Lower leg skin (tissue), 4 donors: ENCODE results near the gene HLA-DOA. TPM values are rescaled to one million over a fixed set of nuclear protein-coding genes. Genes with fewer than 3 reads are reported as not detected.

Experiments
- DNase-seq, 2 donors: peaks; one replicate each; pipeline ENCODE4 v3.0.0-alpha.2; 2019; ENCODE audit warnings: low spot score in 2 of 2
- H3K4me3 ChIP-seq: fragments of 200-600 bp; sonication (generic); 2 replicates; pipeline ENCODE4 v1.5.1; 2017; ENCODE audit warnings: mild to moderate bottlenecking, low read depth; ENCODE audit not compliant: poor library complexity, severe bottlenecking
- POLR2A ChIP-seq, 2 donors: fragments of 450-650 bp; IDR thresholded peaks; one replicate each; pipeline ENCODE4 v1.6.1; 2016 to 2017; ENCODE audit warnings: antibody characterized with exemption in 2 of 2, mild to moderate bottlenecking in 1 of 2, moderate library complexity in 1 of 2
- WGBS, 2 donors: methylation state at CpG; one replicate each; pipeline ENCODE4 v1.1.5; 2018; 5-methylcytosine and 5-hydroxymethylcytosine counted together
- intact Hi-C: fragments of 100-400 bp; cut with DNase I; formaldehyde crosslinking; loops from one replicate; pipeline ENCODE4 v1.15.0; 2023; ENCODE audit warnings: low total_unique reads
- total RNA-seq, 4 donors: library from RNA; depleted of rRNA; stranded (reverse); fragments of >200 nt; gene quantifications; one replicate each; pipeline ENCODE4 v1.1.0, GENCODE V29; 2016
- TF ChIP-seq, protein P1 (sequence below), 3 donors: fragments of 450-650 bp; IDR thresholded peaks; one replicate each; pipeline ENCODE4 v1.5.1; 2016; ENCODE audit warnings: antibody characterized with exemption in 3 of 3, mild to moderate bottlenecking in 3 of 3, moderate library complexity in 2 of 3

Gene HLA-DOA
- total RNA-seq, 4 donors from 2014 or later, result 4.3 to 47.9 (median 13.4) TPM

DNA sequence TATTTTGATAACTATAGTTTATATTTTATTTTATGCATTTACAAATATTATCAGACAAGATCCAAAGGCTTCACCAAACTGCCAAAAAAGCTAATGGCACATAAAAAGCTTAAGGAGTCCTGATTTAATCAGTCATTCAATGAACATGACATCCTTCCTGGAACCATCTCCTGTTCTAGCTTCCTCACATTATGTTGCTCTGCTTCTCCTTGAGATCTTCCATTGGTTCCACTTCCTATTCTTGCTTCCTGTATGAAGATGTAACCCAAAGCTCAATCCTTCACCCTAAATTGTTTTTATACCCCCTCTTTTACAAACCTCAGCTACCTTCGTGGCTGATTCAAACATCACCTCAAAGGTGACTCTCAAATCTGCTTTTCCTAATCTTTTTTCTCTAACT, 45.5 kb downstream of the HLA-DOA start:
- DNase-seq, result no peak
- intact Hi-C loops, result no loop called here
- TF ChIP-seq, protein P1, sequence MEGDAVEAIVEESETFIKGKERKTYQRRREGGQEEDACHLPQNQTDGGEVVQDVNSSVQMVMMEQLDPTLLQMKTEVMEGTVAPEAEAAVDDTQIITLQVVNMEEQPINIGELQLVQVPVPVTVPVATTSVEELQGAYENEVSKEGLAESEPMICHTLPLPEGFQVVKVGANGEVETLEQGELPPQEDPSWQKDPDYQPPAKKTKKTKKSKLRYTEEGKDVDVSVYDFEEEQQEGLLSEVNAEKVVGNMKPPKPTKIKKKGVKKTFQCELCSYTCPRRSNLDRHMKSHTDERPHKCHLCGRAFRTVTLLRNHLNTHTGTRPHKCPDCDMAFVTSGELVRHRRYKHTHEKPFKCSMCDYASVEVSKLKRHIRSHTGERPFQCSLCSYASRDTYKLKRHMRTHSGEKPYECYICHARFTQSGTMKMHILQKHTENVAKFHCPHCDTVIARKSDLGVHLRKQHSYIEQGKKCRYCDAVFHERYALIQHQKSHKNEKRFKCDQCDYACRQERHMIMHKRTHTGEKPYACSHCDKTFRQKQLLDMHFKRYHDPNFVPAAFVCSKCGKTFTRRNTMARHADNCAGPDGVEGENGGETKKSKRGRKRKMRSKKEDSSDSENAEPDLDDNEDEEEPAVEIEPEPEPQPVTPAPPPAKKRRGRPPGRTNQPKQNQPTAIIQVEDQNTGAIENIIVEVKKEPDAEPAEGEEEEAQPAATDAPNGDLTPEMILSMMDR (IDR thresholded peaks at IDR 0.05), result no peak
- H3K4me3 ChIP-seq, result no peak overlapping the region
- 74 to 77% methylated on average over 1 of the region's 1 CpG for WGBS, 2 donors

DNA sequence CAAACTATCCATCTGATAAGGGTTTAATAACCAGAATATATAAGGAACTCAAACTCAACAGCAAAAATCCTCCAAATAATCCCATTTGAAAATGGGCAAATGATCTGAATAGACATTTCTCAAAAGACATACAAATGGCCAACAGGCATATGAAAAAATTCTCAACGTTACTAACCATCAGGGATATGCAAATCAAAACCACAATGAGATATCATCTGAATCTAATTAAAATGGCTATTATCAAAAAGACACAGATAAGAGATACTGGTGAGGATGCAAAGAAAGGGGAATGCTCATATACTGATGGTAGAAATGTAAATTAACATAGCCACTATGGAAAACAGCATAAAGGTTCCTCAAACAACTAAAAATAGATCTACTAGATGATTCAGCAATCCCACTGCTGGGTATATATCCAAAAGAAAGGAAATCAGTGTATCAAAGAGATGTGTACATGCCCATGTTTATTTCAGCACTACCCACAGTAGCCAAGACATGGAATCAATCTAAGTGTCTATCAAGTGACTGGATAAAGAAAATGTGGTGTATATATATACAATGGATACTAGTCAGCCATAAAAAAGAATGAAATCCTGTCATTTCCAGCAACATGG, 47.1 kb downstream of the HLA-DOA start:
- intact Hi-C loops, result no loop called here
- TF ChIP-seq POLR2A (IDR thresholded peaks at IDR 0.05), result no peak
- TF ChIP-seq, protein P1 (IDR thresholded peaks at IDR 0.05), result no peak
- 17 to 25% methylated on average over 1 of the region's 1 CpG for WGBS, 2 donors
- no peak overlapping the region for H3K4me3 ChIP-seq
- DNase-seq, result no peak

DNA sequence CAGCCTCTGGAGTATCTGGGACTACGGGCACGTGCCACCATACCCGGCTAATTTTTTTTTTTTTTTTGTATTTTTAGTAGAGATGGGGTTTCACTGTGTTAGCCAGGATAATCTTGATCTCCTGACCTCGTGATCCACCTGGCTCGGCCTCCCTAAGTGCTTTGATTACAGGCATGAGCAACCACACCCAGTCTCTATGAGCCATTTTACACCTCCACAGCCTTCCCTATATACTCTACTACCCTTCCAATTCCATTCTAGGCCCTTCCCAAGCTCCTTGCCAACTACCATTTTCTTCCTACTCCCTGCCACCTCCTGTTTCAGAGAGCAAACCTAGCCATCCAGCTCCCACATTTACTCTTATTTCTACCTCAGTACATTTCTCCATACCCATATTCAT, 48.8 kb downstream of the HLA-DOA start:
- intact Hi-C loops, result no loop called here
- DNase-seq, result no peak
- TF ChIP-seq, protein P1 (IDR thresholded peaks at IDR 0.05), result no peak
- no peak for TF ChIP-seq POLR2A (IDR thresholded peaks at IDR 0.05)
- H3K4me3 ChIP-seq, result no peak overlapping the region
- WGBS, 2 donors, result 85 to 93% methylated on average over 5 of the region's 5 CpGs

DNA sequence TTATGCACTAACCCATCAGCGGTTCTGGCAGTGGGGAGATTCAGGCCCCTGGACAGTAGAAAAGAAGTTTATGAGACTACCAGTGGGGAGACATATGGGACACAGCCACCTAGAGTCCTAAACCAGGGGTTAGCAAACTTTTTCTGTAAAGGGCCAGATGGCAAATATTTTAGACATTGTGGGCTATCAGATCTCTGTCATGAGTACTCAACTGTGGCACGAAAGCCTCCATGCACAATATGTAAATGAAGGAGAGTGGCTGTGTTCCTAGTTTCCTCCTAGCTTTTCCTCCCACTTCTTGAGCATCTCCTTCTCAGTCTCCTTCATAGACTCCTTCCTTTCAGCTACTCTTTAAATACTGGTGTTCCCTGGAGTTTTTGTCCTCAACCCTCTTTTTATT, 53.2 kb downstream of the HLA-DOA start:
- WGBS, 2 donors, result 81 to 87% methylated on average over 2 of the region's 2 CpGs
- no peak overlapping the region for H3K4me3 ChIP-seq
- intact Hi-C loops, result no loop called here
- TF ChIP-seq POLR2A (IDR thresholded peaks at IDR 0.05), result no peak
- TF ChIP-seq, protein P1 (IDR thresholded peaks at IDR 0.05), result no peak
- DNase-seq, result no peak

DNA sequence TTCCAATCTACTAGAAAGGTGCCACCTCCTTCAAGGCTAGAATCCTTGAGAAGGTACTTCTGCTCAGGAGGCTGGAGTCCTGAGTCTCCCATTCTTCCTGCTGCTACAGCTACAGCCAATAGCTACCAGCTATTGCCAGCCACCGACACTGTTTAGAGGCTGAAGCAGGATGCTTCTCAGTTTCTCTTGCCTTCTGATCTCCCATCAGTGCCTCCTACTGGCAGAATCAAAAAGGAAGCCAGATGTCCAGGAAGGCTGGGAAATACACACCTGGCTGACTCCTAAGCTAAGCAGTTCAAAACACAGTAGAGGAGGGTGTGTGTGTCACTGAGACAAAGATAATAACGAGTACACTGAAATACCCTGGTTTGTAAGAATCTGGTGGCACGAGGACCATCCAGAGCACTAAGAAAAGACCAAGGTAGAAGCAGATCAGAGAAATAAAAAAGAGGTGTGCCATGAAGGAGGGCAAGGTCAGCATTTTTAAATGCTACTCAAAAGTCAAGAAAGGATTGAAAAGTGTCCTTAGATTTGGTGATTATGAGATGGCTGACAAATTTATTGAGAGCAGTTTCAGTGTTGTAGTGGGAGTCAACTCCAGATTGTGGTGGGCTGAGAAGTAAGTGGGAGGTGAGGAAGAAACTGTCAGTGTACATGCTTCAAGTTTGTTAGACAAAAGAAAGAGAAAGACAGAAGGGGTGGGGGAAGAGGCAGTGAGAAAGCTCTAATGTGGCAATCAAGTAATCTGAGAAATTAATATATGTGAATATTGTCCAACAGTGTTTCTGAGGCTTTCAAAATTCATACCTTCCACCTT, 54.2 kb downstream of the HLA-DOA start:
- intact Hi-C loops, result no loop called here
- no peak for TF ChIP-seq POLR2A (IDR thresholded peaks at IDR 0.05)
- TF ChIP-seq, protein P1 (IDR thresholded peaks at IDR 0.05), result no peak
- WGBS, 2 donors, result 43 to 45% methylated on average over 3 of the region's 3 CpGs
- no peak for DNase-seq
- no peak overlapping the region for H3K4me3 ChIP-seq
